Vagina (tissue), 2 donors: ENCODE results near the gene WNT9A.

Source experiments
- CTCF ChIP-seq, 3 experiments: fragments of 450-650 bp in 2 of 3; fragments of 200-600 bp in 1 of 3; sonication (generic) in 1 of 3; IDR thresholded peaks; one replicate each; pipeline ENCODE4 v1.5.1; 2017 to 2019; ENCODE audit warnings: antibody characterized with exemption in 3 of 3, mild to moderate bottlenecking in 2 of 3, moderate library complexity in 2 of 3
- POLR2A ChIP-seq, 2 donors: fragments of 450-650 bp; IDR thresholded peaks; one replicate each; pipeline ENCODE4 v1.6.1; 2017; ENCODE audit warnings: antibody characterized with exemption in 2 of 2, mild to moderate bottlenecking in 2 of 2, moderate library complexity in 2 of 2
- POLR2AphosphoS5 ChIP-seq, 2 donors: sonication (generic); formaldehyde crosslinking; IDR thresholded peaks; one replicate each; pipeline ENCODE4 v1.9.0; 2017; ENCODE audit warnings: antibody characterized with exemption in 2 of 2, mild to moderate bottlenecking in 2 of 2, low read depth in 1 of 2; ENCODE audit not compliant: insufficient read depth in 1 of 2

- TF ChIP-seq CTCF (IDR thresholded peaks at IDR 0.05) (no peak), POLR2A (IDR thresholded peaks at IDR 0.05) (no peak), POLR2AphosphoS5 (IDR thresholded peaks at IDR 0.05; ENCODE audit: insufficient read depth in 1 of 2, low read depth in 1 of 2) (no peak)
These were observed 6.2 kb downstream of the WNT9A start for GRCh38 chr1:227941509-227942020.
